Neural progenitor cell (in vitro differentiated cells): Measurements from ENCODE around the gene INCENP.

ENCODE experiments used
- CTCF ChIP-seq: fragments of 200-600 bp; sonication (generic); IDR thresholded peaks from 2 replicates; pipeline ENCODE4 v1.5.1; 2017; ENCODE audit warnings: antibody characterized with exemption, mild to moderate bottlenecking
- EZH2 ChIP-seq: fragments of 200-600 bp; sonication (generic); IDR thresholded peaks from 2 replicates; pipeline ENCODE4 v1.6.1; 2017; ENCODE audit warnings: antibody characterized with exemption, mild to moderate bottlenecking, moderate library complexity
- EZH2phosphoT487 ChIP-seq: fragments of 200-600 bp; sonication (generic); IDR thresholded peaks from 2 replicates; pipeline ENCODE4 v1.6.1; 2017; ENCODE audit warnings: antibody characterized with exemption

DNA sequence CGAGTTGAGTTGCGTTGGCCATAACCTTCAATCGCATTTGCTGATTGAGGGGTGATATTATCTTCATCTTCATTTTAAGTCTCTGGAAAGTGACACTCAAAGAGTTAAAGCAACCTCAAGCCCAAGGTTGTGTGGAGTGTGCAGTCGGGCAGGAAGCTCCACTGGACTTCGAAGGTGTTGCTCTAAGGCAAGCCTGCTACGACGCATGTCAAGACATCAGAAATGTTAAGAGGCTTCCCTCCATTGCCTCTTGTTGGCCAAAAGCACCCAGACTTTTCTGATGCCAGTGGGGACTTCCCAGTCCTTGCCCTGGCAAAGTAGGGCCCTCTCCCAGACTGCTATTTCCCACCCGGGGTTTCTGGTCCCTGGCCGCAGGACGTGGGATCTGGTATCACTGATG, 42.6 kb downstream of the INCENP start:
- no peak for TF ChIP-seq CTCF
- no peak for TF ChIP-seq EZH2phosphoT487
- TF ChIP-seq EZH2: no peak
